ENCODE measurements around the gene POU2F2.

Gene POU2F2

DNA sequence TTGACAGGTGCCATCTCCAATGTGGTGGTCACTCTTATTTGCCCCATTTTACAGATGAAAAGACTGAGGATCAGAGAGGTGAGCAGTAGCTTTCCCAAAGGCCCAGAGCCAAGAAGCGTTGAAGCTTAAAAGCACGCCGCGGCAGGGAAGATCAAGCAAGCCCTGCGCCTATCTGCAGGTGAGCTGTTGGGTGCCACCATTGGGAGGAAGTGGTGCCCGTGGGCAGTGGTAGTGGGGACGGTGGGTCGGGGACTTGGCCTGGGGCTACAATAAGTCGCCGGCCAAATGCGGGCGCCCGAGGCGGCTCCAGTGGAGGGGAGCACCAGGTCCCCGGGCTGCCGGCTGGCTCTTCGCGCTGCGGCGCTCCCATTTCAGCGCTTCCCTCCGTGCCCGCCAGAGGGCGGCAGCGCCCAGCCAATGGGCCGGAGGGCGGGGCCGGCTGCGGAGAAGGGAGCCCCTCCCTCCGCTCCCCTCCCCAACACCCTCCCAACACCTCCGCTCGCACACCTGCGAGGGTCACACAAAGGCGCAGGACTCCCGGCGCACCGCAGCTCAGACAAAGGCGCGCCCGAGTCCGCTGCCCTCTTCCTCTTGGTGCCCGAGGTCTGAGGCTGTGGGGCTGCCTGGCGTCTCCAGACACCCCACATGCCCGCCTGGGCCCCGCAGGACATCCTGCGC, 744 bp upstream of the POU2F2 start:
- TF ChIP-seq, protein P1, sequence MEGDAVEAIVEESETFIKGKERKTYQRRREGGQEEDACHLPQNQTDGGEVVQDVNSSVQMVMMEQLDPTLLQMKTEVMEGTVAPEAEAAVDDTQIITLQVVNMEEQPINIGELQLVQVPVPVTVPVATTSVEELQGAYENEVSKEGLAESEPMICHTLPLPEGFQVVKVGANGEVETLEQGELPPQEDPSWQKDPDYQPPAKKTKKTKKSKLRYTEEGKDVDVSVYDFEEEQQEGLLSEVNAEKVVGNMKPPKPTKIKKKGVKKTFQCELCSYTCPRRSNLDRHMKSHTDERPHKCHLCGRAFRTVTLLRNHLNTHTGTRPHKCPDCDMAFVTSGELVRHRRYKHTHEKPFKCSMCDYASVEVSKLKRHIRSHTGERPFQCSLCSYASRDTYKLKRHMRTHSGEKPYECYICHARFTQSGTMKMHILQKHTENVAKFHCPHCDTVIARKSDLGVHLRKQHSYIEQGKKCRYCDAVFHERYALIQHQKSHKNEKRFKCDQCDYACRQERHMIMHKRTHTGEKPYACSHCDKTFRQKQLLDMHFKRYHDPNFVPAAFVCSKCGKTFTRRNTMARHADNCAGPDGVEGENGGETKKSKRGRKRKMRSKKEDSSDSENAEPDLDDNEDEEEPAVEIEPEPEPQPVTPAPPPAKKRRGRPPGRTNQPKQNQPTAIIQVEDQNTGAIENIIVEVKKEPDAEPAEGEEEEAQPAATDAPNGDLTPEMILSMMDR (IDR thresholded peaks at IDR 0.05; ENCODE audit: insufficient read depth, low read depth, low read length, missing control alignments), result peak; percentile 65
- DNase-seq (ENCODE audit: low read depth), result peak; percentile 61
- peak overlapping the region; percentile 28 for H3K4me3 ChIP-seq (ENCODE audit: low read length)

DNA sequence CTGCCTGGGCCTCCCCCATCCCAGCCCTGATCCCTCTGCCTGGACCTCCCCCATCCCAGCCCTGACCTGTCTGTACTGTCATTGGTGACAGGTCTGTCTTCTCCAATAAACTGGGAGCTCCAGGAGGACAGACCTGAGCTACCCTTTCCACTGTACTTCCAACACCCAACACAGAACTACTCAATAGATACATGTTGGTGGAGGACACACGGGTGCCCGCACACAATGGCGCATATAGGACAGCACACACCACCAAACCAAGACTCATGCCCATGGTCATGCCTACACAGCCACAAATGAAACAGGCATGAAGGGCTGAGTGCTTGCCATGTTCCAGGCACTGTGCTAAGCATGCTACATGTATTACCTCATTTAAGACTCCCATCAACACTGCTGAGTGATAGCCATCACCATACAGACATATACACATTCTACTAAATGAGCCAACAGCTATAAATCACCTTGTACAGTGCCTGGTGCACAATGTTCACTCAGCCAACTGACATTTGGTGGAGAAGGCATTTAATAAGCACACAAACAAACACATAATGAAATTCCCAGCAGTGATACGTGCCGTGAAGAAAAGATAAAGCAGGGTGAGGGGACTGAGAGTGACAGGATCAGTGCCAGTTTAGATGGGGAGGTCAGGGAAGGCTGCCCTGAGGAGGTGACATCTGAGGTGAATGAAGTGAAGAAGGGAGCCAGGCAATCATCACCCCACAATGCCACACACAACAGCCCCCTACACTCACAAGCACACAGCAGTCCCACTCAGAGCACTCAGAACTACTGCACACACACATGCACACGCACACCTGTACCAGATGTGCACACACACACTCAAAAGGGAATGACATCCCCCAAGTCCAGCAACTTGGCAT, 857 bp downstream of the POU2F2 start:
- peak; percentile 27 for DNase-seq (ENCODE audit: low read depth)
- H3K4me3 ChIP-seq (ENCODE audit: low read length), result peak overlapping the region; percentile 35
- TF ChIP-seq, protein P1 (IDR thresholded peaks at IDR 0.05; ENCODE audit: insufficient read depth, low read depth, low read length, missing control alignments), result no peak

DNA sequence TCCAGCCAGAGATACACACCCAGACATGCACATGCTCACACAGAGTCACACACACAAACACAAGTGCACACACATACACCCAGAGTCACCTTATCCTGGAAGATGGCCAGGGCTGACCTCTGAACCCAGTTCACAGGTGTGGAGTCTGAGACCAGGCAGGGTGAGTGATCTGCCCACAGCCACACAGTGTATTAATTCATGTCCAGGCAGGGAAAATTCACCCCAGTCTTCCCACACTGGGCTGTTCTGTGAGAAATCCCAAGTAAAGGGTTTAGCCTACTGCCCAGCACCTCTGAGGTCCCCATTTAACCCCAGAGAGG, 2.0 kb downstream of the POU2F2 start:
- TF ChIP-seq, protein P1 (IDR thresholded peaks at IDR 0.05; ENCODE audit: insufficient read depth, low read depth, low read length, missing control alignments), result no peak
- no peak overlapping the region for H3K4me3 ChIP-seq (ENCODE audit: low read length)
- DNase-seq (ENCODE audit: low read depth), result no peak

DNA sequence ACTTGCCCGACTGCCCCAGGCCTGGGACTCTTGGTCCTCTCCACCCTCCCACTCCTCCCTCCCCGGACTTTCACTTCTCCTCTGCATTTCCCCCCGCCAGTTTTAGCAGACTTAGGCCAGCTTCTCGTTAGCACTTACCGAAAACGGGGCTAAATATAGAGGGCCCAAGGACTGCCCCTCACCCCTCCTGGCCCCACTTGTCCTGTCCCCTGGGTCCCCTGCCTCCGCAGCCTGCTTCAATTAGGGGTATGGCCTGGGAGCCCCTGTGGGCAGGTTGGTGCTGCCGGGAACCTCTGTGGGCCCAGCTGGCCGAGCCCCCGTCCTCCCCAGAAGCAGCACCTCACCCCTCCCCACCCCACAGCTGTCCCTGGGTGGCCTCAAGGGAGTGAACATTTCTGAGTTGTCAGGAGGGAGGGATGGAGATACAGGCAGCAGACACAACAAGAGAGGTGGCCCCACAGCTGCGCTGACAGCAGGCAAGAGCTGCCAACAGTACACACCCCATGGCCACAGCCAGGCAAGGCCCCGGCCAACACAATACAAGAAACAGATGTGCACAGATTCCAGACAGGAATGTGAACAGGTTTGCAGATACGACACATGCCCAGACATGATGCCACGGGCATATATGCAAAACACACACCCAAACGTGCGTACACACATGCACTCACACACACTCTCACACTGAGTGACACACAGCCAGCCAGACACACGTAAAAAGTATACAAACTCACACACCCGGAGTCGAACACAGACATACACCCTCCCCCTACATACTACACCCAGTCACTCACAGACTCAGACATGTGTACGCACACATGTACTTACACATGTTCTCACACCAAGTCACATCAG, 2.6 kb downstream of the POU2F2 start:
- no peak overlapping the region for H3K4me3 ChIP-seq (ENCODE audit: low read length)
- TF ChIP-seq, protein P1 (IDR thresholded peaks at IDR 0.05; ENCODE audit: insufficient read depth, low read depth, low read length, missing control alignments), result no peak
- DNase-seq (ENCODE audit: low read depth), result peak; percentile 96

DNA sequence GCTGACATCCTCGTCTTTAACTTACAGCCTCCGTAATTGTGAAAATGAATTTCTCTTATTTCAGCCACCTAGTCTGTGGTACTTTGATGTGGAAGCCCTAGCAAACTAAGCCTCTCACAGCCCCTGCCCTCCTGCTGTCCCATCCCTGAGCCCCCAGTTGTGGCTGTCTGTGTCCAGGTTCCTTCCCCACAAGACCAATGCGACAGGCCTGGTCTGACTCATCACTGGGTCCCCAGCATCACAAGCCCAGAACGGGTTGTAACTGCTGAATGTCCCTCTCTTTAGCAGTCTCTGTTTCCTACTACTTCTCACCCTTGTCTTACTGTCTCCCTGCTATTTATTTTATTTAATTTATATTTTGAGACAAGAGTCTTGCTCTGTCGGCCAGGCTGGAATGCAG, 5.7 kb downstream of the POU2F2 start:
- TF ChIP-seq, protein P1 (IDR thresholded peaks at IDR 0.05; ENCODE audit: insufficient read depth, low read depth, low read length, missing control alignments), result no peak
- H3K4me3 ChIP-seq (ENCODE audit: low read length), result no peak overlapping the region
- no peak for DNase-seq (ENCODE audit: low read depth)

DNA sequence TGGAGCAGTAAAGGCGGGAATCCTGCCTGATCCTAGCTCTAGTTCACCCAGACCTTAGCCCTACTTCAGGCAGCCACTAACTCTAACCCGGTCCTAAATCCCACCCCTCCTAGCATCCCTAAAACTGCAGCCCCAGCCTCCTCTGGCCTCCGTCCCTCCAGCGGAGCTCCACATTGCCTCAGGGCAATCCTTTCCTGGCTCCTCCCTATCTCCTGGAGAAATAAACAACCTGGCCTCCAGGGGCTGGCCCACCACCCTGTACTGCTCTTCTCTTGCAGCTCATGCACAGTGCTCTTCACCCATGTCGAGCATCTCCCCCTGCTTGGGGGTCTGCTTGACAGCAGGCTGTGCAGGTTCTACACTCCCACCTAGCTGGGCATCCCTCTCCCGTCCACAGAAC, 6.7 kb downstream of the POU2F2 start:
- TF ChIP-seq, protein P1 (IDR thresholded peaks at IDR 0.05; ENCODE audit: insufficient read depth, low read depth, low read length, missing control alignments), result no peak
- no peak for DNase-seq (ENCODE audit: low read depth)
- H3K4me3 ChIP-seq (ENCODE audit: low read length), result no peak overlapping the region
